SK-N-SH (cell line): ENCODE results near the gene PCSK5. TPM values are rescaled to one million over a fixed set of nuclear protein-coding genes. Genes with fewer than 3 reads are reported as not detected.

Experiments used
- CTCF ChIA-PET: fragments of 300-600, 350-600 bp; formaldehyde crosslinking; extraction: SDS; loops from one replicate; lab custom pipeline; 2021; lab: Yijun Ruan, JAX
- POLR2A ChIA-PET: fragments of 350-600 bp; sonication (Branson Sonifier 250); formaldehyde crosslinking; extraction: SDS; loops from one replicate; lab custom pipeline; 2020; ENCODE audit warnings: antibody characterized with exemption, inconsistent platforms; lab: Yijun Ruan, JAX
- DNase-seq: peaks from one replicate; pipeline ENCODE4 v3.0.0; 2012
- H2AFZ ChIP-seq: fragments of 200-600 bp; sonication (generic); 2 replicates; pipeline ENCODE4 v1.8.1; 2016; ENCODE audit warnings: antibody characterized with exemption, mild to moderate bottlenecking, low read depth
- H3F3A ChIP-seq: fragments of 200-600 bp; sonication (generic); replicated peaks from 2 replicates; pipeline ENCODE3; 2016; ENCODE audit warnings: antibody characterized with exemption, mild to moderate bottlenecking; ENCODE audit not compliant: insufficient read depth
- H3K27ac ChIP-seq, 2 experiments: fragments of 200-500 bp in 1 of 2; fragments of 200-600 bp in 1 of 2; sonication (Bioruptor generic) in 1 of 2; sonication (generic), shearing (Covaris generic) in 1 of 2; 2 replicates each; pipeline versions ENCODE4 v1.5.1 to v1.6.1; 2014 to 2016; ENCODE audit warnings: low read depth in 2 of 2, inconsistent platforms in 1 of 2, low read length in 1 of 2, mild to moderate bottlenecking in 1 of 2, mixed read lengths in 1 of 2
- H3K27me3 ChIP-seq: fragments of 200-600 bp; sonication (generic), shearing (Covaris generic); 2 replicates; pipeline ENCODE4 v1.6.1; 2016; ENCODE audit warnings: mixed run types; ENCODE audit not compliant: insufficient read depth
- H3K36me3 ChIP-seq, 2 experiments: fragments of 200-500 bp in 1 of 2; fragments of 200-600 bp in 1 of 2; sonication (Bioruptor generic) in 1 of 2; sonication (generic) in 1 of 2; replicated peaks in 1 of 2; 2 replicates each; pipeline versions ENCODE3 to v1.5.1; 2014 to 2016; ENCODE audit warnings: low read length in 1 of 2, mild to moderate bottlenecking in 1 of 2; ENCODE audit not compliant: insufficient read depth in 2 of 2, control insufficient read depth in 1 of 2
- H3K4me1 ChIP-seq, 2 experiments: fragments of 200-500 bp in 1 of 2; fragments of 200-600 bp in 1 of 2; sonication (Bioruptor generic) in 1 of 2; sonication (generic), shearing (Covaris generic) in 1 of 2; 2 replicates each; pipeline versions ENCODE4 v1.5.1 to v1.6.1; 2014 to 2016; ENCODE audit warnings: low read depth in 1 of 2, low read length in 1 of 2, mixed run types in 1 of 2; ENCODE audit not compliant: insufficient read depth in 2 of 2, control insufficient read depth in 1 of 2
- H3K4me2 ChIP-seq: fragments of 200-600 bp; sonication (generic), shearing (Covaris generic); 2 replicates; pipeline ENCODE4 v1.6.1; 2017; ENCODE audit warnings: mixed run types
- H3K4me3 ChIP-seq, 2 experiments: fragments of 200-500 bp in 1 of 2; fragments of 200-600 bp in 1 of 2; sonication (Bioruptor generic) in 1 of 2; sonication (generic), shearing (Covaris generic) in 1 of 2; 2 replicates each; pipeline versions ENCODE4 v1.5.1 to v1.8.1; 2014 to 2016; ENCODE audit warnings: low read depth in 2 of 2, inconsistent platforms in 1 of 2, low read length in 1 of 2, mild to moderate bottlenecking in 1 of 2, mixed read lengths in 1 of 2, moderate library complexity in 1 of 2
- H3K79me2 ChIP-seq: fragments of 200-600 bp; sonication (generic); 2 replicates; pipeline ENCODE4 v1.8.1; 2017; ENCODE audit warnings: mild to moderate bottlenecking; ENCODE audit not compliant: insufficient read depth
- H3K9ac ChIP-seq: fragments of 200-600 bp; sonication (generic); 2 replicates; pipeline ENCODE4 v1.6.1; 2017; ENCODE audit warnings: mixed run types
- H3K9me2 ChIP-seq: fragments of 200-600 bp; sonication (generic); 2 replicates; pipeline ENCODE4 v1.6.1; 2017; ENCODE audit warnings: mixed run types
- H3K9me3 ChIP-seq: fragments of 200-600 bp; sonication (generic); 2 replicates; pipeline ENCODE4 v1.6.1; 2017; ENCODE audit warnings: mixed run types, mild to moderate bottlenecking, moderate library complexity
- H4K20me1 ChIP-seq: fragments of 200-600 bp; sonication (generic); 2 replicates; pipeline ENCODE4 v1.6.1; 2017; ENCODE audit warnings: mild to moderate bottlenecking, mixed run types; ENCODE audit not compliant: insufficient read depth
- CHD2 ChIP-seq: fragments of 150-350 bp; IDR thresholded peaks from 2 replicates; pipeline ENCODE4 v1.6.1; 2018; ENCODE audit warnings: low read length; ENCODE audit not compliant: partially characterized antibody
- ELF1 ChIP-seq: IDR thresholded peaks from 2 replicates; pipeline ENCODE4 v1.4.0; 2012
- FOSL2 ChIP-seq: IDR thresholded peaks from 2 replicates; pipeline ENCODE4 v1.4.0; 2012; ENCODE audit warnings: low read depth, mild to moderate bottlenecking, moderate library complexity, borderline replicate concordance
- FOXJ3 ChIP-seq: sonication (generic); formaldehyde crosslinking; IDR thresholded peaks from 2 replicates; pipeline ENCODE4 v1.5.1; 2020; ENCODE audit warnings: mild to moderate bottlenecking, missing genetic modification reagents
- GATA2 ChIP-seq: sonication (generic); formaldehyde crosslinking; IDR thresholded peaks from 2 replicates; pipeline ENCODE4 v1.5.0; 2020; ENCODE audit warnings: mild to moderate bottlenecking, missing genetic modification reagents
- RAD21 ChIP-seq: IDR thresholded peaks from 2 replicates; pipeline ENCODE4 v1.6.1; 2012; ENCODE audit warnings: mild to moderate bottlenecking, low read length
- SIN3A ChIP-seq: IDR thresholded peaks from 2 replicates; pipeline ENCODE4 v1.6.1; 2012; ENCODE audit warnings: low read depth, mild to moderate bottlenecking, low read length, moderate library complexity, borderline replicate concordance
- SMC3 ChIP-seq: IDR thresholded peaks from 2 replicates; pipeline ENCODE4 v1.6.1; 2012; ENCODE audit warnings: low read depth, low read length, improper control_type of control experiment
- TEAD4 ChIP-seq: IDR thresholded peaks from 2 replicates; pipeline ENCODE4 v1.4.0; 2012; ENCODE audit warnings: mild to moderate bottlenecking, borderline replicate concordance; ENCODE audit not compliant: insufficient read depth
- WGBS: methylation state at CpG from one replicate; pipeline ENCODE4 v1.1.6; 2017; ENCODE audit warnings: low lambda C conversion rate; 5-methylcytosine and 5-hydroxymethylcytosine counted together
- polyA plus RNA-seq, 3 experiments: library from polyadenylated mRNA; depleted of rRNA; stranded (reverse); fragments of >200 nt; gene quantifications; 2 replicates each; pipeline ENCODE4 v1.2.3, GENCODE V29; 2012
- TF ChIP-seq, protein P1 (sequence below): IDR thresholded peaks from 2 replicates; pipeline ENCODE4 v1.4.0; 2012; ENCODE audit warnings: low read depth, borderline replicate concordance
- TF ChIP-seq, protein P2 (sequence below): IDR thresholded peaks from 2 replicates; pipeline ENCODE4 v1.6.1; 2012; ENCODE audit warnings: mild to moderate bottlenecking, low read depth, low read length, moderate library complexity
- TF ChIP-seq, protein P3 (sequence below): IDR thresholded peaks from 2 replicates; pipeline ENCODE4 v1.4.0; 2012; ENCODE audit warnings: low read depth, borderline replicate concordance
- TF ChIP-seq, protein P4 (sequence below): fragments of 150-350 bp; IDR thresholded peaks from 2 replicates; pipeline ENCODE4 v1.6.1; 2017; ENCODE audit warnings: antibody characterized with exemption, low read length, low read depth, borderline replicate concordance

Gene PCSK5
- polyA plus RNA-seq, 1 of the 3 experiments (the other 2 are of a cell fraction), result 0.08 TPM

DNA sequence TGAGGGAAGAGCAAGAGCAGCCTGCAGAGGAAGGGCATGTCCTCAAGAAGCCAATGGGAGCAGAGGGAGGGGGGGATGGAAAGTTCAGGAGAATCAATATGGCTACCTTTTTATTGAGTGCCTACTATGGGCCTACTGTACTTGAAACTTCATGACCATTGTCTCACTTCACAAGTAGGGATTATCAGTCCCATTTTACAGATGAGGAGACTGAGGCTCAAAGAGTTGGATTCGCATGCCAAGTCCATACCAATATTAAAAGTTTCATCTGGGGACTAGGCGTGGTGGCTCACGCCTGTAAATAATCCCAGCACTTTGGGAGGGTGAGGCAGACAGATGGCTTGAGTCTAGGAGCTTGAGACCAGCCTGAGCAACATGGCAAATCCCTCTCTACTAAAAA, 463.7 kb downstream of the PCSK5 start:
- CTCF ChIA-PET, result no interaction called here
- no peaks in the 10 kb centered on the region for H3K36me3 ChIP-seq

DNA sequence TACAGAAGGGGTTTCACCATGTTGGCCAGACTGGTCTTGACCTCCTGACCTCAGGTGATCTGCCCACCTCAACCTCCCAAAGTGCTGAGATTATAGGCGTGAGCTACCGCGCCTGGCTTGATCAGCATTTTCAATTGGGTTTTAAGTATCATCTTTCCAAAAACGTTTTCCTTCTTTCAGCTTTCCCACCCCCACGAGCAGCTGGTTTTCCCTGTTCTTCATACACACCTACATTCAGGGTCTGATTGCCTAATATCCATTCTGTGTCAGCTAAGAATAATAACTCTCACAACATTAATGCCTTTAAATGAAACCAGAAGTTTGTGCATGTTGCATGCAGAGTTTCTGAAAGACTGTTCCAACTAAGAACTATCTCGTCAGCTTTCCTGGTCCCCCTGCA, 465.4 kb downstream of the PCSK5 start:
- ChIA-PET CTCF (interaction anchor here (1.1 kb wide), 1 partner anchor 38 kb away, joined by 4 read pairs; the partner anchor contains the start of gene RFK), POLR2A (no interaction called here)
- Histone ChIP-seq H3K9ac (no peak overlapping the region), H3K27ac (no peak overlapping the region), H3K79me2 (no peaks in the 10 kb centered on the region), H3K4me3 (no peak overlapping the region), H3K9me2 (no peaks in the 10 kb centered on the region), H2AFZ (no peak overlapping the region), H3K27me3 (peaks cover 4% of the 10 kb centered on the region; the same call in 1 of the 2 replicates), H4K20me1 (no peaks in the 10 kb centered on the region), H3K4me1 (no peaks in the 10 kb centered on the region), H3K4me2 (no peak overlapping the region), H3K36me3 (no peaks in the 10 kb centered on the region), H3K9me3 (no peaks in the 10 kb centered on the region), H3F3A (no peaks in the 10 kb centered on the region)
- no peak for DNase-seq
- 31% methylated on average over 6 of the region's 6 CpGs for WGBS
- TF ChIP-seq SMC3 (no peak), CHD2 (no peak), RAD21 (no peak), FOSL2 (no peak), ELF1 (no peak), TEAD4 (no peak)
- TF ChIP-seq, protein P1, sequence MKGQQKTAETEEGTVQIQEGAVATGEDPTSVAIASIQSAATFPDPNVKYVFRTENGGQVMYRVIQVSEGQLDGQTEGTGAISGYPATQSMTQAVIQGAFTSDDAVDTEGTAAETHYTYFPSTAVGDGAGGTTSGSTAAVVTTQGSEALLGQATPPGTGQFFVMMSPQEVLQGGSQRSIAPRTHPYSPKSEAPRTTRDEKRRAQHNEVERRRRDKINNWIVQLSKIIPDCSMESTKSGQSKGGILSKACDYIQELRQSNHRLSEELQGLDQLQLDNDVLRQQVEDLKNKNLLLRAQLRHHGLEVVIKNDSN, result no peak
- TF ChIP-seq, protein P2, sequence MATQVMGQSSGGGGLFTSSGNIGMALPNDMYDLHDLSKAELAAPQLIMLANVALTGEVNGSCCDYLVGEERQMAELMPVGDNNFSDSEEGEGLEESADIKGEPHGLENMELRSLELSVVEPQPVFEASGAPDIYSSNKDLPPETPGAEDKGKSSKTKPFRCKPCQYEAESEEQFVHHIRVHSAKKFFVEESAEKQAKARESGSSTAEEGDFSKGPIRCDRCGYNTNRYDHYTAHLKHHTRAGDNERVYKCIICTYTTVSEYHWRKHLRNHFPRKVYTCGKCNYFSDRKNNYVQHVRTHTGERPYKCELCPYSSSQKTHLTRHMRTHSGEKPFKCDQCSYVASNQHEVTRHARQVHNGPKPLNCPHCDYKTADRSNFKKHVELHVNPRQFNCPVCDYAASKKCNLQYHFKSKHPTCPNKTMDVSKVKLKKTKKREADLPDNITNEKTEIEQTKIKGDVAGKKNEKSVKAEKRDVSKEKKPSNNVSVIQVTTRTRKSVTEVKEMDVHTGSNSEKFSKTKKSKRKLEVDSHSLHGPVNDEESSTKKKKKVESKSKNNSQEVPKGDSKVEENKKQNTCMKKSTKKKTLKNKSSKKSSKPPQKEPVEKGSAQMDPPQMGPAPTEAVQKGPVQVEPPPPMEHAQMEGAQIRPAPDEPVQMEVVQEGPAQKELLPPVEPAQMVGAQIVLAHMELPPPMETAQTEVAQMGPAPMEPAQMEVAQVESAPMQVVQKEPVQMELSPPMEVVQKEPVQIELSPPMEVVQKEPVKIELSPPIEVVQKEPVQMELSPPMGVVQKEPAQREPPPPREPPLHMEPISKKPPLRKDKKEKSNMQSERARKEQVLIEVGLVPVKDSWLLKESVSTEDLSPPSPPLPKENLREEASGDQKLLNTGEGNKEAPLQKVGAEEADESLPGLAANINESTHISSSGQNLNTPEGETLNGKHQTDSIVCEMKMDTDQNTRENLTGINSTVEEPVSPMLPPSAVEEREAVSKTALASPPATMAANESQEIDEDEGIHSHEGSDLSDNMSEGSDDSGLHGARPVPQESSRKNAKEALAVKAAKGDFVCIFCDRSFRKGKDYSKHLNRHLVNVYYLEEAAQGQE, result no peak

More for the DNA sequence above, 463.7 kb downstream of the PCSK5 start:
- Histone ChIP-seq H4K20me1 (no peaks in the 10 kb centered on the region), H2AFZ (no peak overlapping the region), H3F3A (no peaks in the 10 kb centered on the region), H3K4me2 (no peak overlapping the region), H3K79me2 (no peaks in the 10 kb centered on the region), H3K27me3 (peaks cover 4% of the 10 kb centered on the region; the same call in 1 of the 2 replicates), H3K4me3 (no peak overlapping the region), H3K4me1 (no peaks in the 10 kb centered on the region), H3K27ac (no peak overlapping the region), H3K9me3 (no peaks in the 10 kb centered on the region), H3K9me2 (no peaks in the 10 kb centered on the region), H3K9ac (no peak overlapping the region)
- 31% methylated on average over 3 of the region's 3 CpGs for WGBS
- TF ChIP-seq GATA2 (CRISPR knock-in tag) (no peak), FOXJ3 (no peak), FOSL2 (no peak), SIN3A (no peak)
- TF ChIP-seq, protein P3, sequence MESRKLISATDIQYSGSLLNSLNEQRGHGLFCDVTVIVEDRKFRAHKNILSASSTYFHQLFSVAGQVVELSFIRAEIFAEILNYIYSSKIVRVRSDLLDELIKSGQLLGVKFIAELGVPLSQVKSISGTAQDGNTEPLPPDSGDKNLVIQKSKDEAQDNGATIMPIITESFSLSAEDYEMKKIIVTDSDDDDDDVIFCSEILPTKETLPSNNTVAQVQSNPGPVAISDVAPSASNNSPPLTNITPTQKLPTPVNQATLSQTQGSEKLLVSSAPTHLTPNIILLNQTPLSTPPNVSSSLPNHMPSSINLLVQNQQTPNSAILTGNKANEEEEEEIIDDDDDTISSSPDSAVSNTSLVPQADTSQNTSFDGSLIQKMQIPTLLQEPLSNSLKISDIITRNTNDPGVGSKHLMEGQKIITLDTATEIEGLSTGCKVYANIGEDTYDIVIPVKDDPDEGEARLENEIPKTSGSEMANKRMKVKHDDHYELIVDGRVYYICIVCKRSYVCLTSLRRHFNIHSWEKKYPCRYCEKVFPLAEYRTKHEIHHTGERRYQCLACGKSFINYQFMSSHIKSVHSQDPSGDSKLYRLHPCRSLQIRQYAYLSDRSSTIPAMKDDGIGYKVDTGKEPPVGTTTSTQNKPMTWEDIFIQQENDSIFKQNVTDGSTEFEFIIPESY, result no peak
- TF ChIP-seq, protein P4, sequence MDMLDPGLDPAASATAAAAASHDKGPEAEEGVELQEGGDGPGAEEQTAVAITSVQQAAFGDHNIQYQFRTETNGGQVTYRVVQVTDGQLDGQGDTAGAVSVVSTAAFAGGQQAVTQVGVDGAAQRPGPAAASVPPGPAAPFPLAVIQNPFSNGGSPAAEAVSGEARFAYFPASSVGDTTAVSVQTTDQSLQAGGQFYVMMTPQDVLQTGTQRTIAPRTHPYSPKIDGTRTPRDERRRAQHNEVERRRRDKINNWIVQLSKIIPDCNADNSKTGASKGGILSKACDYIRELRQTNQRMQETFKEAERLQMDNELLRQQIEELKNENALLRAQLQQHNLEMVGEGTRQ, result no peak
- no peak for DNase-seq
- POLR2A ChIA-PET, result no interaction called here
